Heart left ventricle (tissue), 13 donors: ENCODE results near the gene TRAPPC2.

Experiments used
- CTCF ChIP-seq, 12 donors: fragments of 200-600 bp; sonication (generic) in 4 of 12; IDR thresholded peaks; one replicate each; pipeline versions ENCODE4 v1.5.0 to v1.8.0; 2018 to 2022; ENCODE audit warnings: antibody characterized with exemption in 12 of 12, mild to moderate bottlenecking in 5 of 12
- POLR2A ChIP-seq, 2 donors: fragments of 450-650 bp; IDR thresholded peaks; one replicate each; pipeline ENCODE4 v1.6.1; 2017; ENCODE audit warnings: antibody characterized with exemption in 2 of 2, mild to moderate bottlenecking in 2 of 2, moderate library complexity in 2 of 2
- donor health status: ischemic (EF 13 %, LVEDD 7.1; RV severe dilation, severe dysfunction).
- donor health status: DM: no; HTN: yes; CAD: no.
- donor health status: DM: no; HTN: no; CAD: no.
- donor health status: ischemic (EF 25% LVEDD 6.9; RV normal size, moderate dysfunction).
- donor health status: ischemic (EF 25% LVEDD 5.7; RV mildly dilated, moderate dysfunction).
- donor health status: ischemic (EF 35%, LVEDD 5.7; RV mildly dilated, moderate dysfunction).
- donor health status: nonischemic (EF 11% LVEDD 7.7; RV severe dilation, severe dysfunction).
- donor health status: DM: yes; HTN: yes; CAD: no.
- donor health status: PGD.
- donor health status: ischemic (EF 29% LVEDD 5.4; RV normal size, mild dysfunction).
- donor health status: nonischemic (EF 23%, LVEDD 6.1; RV moderate dilation, normal function).

DNA sequence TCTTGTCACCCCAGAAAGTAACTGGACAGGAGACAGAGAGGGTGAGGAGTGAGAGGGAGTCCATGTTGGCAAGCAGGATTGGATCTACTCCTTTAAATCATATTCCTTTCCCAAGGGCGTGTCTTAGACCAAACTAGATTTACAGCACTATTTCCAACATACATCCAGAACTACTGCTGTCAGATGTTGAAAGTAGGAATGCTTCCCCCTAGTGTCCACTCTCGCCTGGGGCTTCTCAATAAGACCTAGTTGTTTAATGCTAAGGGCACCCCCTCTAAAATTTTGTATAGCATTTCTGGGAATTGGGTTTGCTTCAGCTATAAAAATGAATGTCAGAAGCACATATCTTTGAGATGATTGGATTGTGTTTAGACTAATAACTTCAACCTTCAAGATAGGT lies 13.4 kb upstream of the TRAPPC2 start:
- TF ChIP-seq CTCF (IDR thresholded peaks at IDR 0.05) (peak in 11 of 12 donors; percentile 22 to 55 (median 45)), POLR2A (IDR thresholded peaks at IDR 0.05) (no peak)
